ENCODE measurements around the gene KIF23.

DNA sequence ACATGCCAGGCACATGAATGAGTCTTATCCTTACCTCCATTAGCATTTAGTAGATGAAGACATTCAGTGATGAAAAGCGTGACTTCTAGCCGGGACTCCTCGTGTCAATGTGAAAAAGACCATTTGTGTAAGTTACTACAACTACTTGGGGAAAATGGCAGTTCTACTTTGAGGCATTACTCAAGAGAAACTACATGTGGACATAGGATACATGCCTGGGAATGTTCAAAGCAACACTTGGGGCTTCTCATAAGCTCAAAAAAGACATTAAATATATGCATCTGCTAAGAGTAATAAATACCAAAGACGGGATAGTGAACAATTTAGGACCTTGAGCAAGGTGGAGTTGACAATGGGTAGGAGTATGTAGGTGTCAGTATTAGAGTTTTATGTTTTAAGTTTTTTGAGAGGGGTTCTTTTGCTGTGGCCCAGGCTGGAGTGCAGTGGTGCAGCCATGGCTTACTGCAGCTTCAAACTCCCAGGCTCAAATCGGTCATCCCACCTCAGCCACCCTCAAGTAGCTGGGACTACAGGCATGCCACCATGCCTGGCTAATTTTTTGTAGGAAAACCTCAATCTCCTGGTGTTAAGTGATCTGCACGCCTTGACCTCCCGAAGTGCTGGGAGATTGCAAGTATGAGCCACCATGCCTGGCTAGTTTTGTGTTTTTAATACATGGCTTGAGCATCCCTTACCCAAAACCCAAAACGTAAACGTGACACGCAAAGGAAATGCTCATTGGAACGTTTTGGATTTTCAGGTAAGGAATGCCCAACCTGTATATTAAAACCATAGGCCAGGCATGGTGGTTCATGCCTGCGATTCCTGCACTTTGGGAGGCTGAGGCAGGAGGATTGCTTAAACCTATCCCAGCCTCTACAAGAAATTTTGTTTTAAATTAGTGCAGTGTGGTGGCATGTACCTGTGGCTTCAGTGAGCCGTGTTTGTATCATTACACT lies 42.3 kb downstream of the KIF23 start:
- TF ChIP-seq CTCF (IDR thresholded peaks at IDR 0.05; ENCODE audit: insufficient read depth, low read length, poor library complexity, severe bottlenecking) (no peak), EZH2phosphoT487 (conservative IDR thresholded peaks at IDR 0.05; ENCODE audit: low read length) (no peak)

All from SU-DHL-6 (cell line).